ENCODE data around the gene UQCRC1. TPM values are rescaled to one million over a fixed set of nuclear protein-coding genes. Genes with fewer than 3 reads are reported as not detected.
A peak's percentile ranks its signal among the peaks of the same experiment; 100 is the strongest.

The UQCRC1 gene
- total RNA-seq, 1 donor from 2014 or later, result 190 TPM

DNA sequence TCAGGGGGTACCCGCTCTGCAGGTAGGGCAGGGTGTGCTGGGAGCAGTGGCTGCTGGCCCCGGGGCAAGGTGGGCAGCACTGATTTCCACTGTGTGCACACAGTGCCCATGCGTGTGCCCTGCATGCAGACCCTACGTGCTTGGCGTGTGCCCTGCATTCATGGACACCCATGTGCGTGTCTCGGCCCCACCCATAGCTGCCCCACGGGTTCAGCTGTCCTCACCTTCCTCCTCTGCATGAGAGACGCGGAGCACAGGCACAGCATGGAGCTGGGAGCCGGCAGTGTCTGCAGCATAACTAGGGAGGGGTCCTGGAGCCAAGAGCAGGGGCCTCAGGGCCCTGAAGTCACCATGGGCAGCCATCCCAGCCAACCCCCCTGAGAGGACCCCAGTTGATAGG lies 44.3 kb downstream of the UQCRC1 start:
- H3K36me3 ChIP-seq (ENCODE audit: insufficient read depth, low read length), result no peaks in the 10 kb centered on the region
- H3K27me3 ChIP-seq (ENCODE audit: insufficient read depth, low read length), result no peaks in the 10 kb centered on the region
- peaks cover 62% of the 10 kb centered on the region for H3K4me1 ChIP-seq (ENCODE audit: insufficient read depth, low read length)
- no peak overlapping the region for H2AFZ ChIP-seq (ENCODE audit: low read depth, low read length)
- Mint-ChIP-seq H3K4me1 (ENCODE audit: low read depth, unreplicated experiment) (peaks cover 27% of the 10 kb centered on the region), H3K9me3 (ENCODE audit: unreplicated experiment) (no peaks in the 10 kb centered on the region), H3K27ac (ENCODE audit: unreplicated experiment) (no peak overlapping the region), H3K27me3 (ENCODE audit: low read depth, unreplicated experiment) (no peaks in the 10 kb centered on the region), H3K4me3 (ENCODE audit: unreplicated experiment) (no peak overlapping the region), H3K36me3 (ENCODE audit: low read depth, unreplicated experiment) (peaks cover 17% of the 10 kb centered on the region)
- H3K9me3 ChIP-seq (ENCODE audit: insufficient read depth, low read depth, low read length), result no peaks in the 10 kb centered on the region
- H3K4me2 ChIP-seq (ENCODE audit: low read length), result no peak overlapping the region
- no peak for TF ChIP-seq EZH2 (IDR thresholded peaks at IDR 0.05; ENCODE audit: insufficient read depth, low read length)
- no peak for TF ChIP-seq CTCF (IDR thresholded peaks at IDR 0.05; ENCODE audit: insufficient read depth, low read depth, low read length)
- no peak overlapping the region for H3K4me3 ChIP-seq (ENCODE audit: insufficient read depth, low read depth, low read length)
- H3K9ac ChIP-seq (ENCODE audit: low read length), result no peak overlapping the region
- FAIRE-seq (no peak), DNase-seq (ENCODE audit: low read depth) (no peak)
- H4K20me1 ChIP-seq (ENCODE audit: insufficient read depth, low read length), result peaks cover 3% of the 10 kb centered on the region
- H3K27ac ChIP-seq (ENCODE audit: low read depth, low read length), result peak overlapping the region; percentile 1
- H3K79me2 ChIP-seq (ENCODE audit: insufficient read depth, low read length), result no peaks in the 10 kb centered on the region

DNA sequence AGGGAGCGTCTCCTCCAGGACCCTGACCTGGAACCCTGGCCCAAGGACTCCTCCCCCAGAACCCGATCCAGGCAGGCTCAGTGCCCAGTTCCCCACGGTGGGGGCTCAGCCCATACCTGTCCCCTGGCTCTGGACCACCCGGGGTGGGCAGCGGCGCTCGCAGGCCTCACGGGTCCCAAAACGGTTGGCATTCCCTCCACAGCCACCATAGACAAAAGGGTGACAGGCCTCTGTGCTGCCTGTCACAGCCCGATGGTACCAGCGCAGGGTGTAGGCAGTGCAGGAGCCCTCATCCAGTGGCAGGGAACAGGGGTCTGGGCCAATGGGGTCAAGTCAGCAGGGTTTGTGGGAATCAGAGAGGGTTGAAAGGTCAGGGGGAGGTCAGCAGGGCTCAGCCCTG lies 44.8 kb downstream of the UQCRC1 start:
- H3K9ac ChIP-seq (ENCODE audit: low read length), result peak overlapping the region; percentile 59
- TF ChIP-seq CTCF (IDR thresholded peaks at IDR 0.05; ENCODE audit: insufficient read depth, low read depth, low read length) (no peak), EZH2 (IDR thresholded peaks at IDR 0.05; ENCODE audit: insufficient read depth, low read length) (no peak)
- no peaks in the 10 kb centered on the region for H3K79me2 ChIP-seq (ENCODE audit: insufficient read depth, low read length)
- H3K9me3 ChIP-seq (ENCODE audit: insufficient read depth, low read depth, low read length), result no peaks in the 10 kb centered on the region
- no peak overlapping the region for H3K4me3 Mint-ChIP-seq (ENCODE audit: unreplicated experiment)
- peak overlapping the region; percentile 51 for H3K4me2 ChIP-seq (ENCODE audit: low read length)
- H3K27ac ChIP-seq (ENCODE audit: low read depth, low read length), result peak overlapping the region; percentile 76
- FAIRE-seq, result no peak
- H2AFZ ChIP-seq (ENCODE audit: low read depth, low read length), result no peak overlapping the region
- peaks cover 15% of the 10 kb centered on the region for H3K36me3 Mint-ChIP-seq (ENCODE audit: low read depth, unreplicated experiment)
- H3K4me1 ChIP-seq (ENCODE audit: insufficient read depth, low read length), result peaks cover 67% of the 10 kb centered on the region
- H3K27me3 ChIP-seq (ENCODE audit: insufficient read depth, low read length), result no peaks in the 10 kb centered on the region
- no peak for DNase-seq (ENCODE audit: low read depth)
- no peaks in the 10 kb centered on the region for H3K9me3 Mint-ChIP-seq (ENCODE audit: unreplicated experiment)
- H3K27ac Mint-ChIP-seq (ENCODE audit: unreplicated experiment), result no peak overlapping the region
- H3K4me3 ChIP-seq (ENCODE audit: insufficient read depth, low read depth, low read length), result no peak overlapping the region
- H3K36me3 ChIP-seq (ENCODE audit: insufficient read depth, low read length), result no peaks in the 10 kb centered on the region
- peaks cover 32% of the 10 kb centered on the region for H3K4me1 Mint-ChIP-seq (ENCODE audit: low read depth, unreplicated experiment)
- no peaks in the 10 kb centered on the region for H3K27me3 Mint-ChIP-seq (ENCODE audit: low read depth, unreplicated experiment)
- H4K20me1 ChIP-seq (ENCODE audit: insufficient read depth, low read length), result peaks cover 8% of the 10 kb centered on the region

DNA sequence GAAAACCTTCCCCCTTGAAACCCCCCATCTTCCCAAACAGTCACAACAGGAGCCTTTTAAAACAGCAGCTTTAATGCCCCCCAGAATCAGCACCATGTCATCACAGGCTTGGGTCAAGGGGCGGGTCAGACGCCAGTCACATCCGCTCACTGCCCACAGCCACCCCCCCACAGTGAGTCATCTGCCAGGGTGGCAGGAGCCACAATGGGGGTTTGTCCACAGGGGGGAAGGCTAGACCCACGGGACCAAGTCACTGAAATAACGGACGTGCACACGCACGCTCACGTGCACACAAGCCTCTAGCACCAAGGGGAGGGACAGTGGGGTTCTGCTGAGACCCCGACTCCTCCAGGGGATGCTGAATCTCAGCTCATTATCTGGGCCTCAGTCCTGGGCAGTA lies 45.4 kb downstream of the UQCRC1 start:
- peak; percentile 57 for DNase-seq (ENCODE audit: low read depth)
- H3K36me3 Mint-ChIP-seq (ENCODE audit: low read depth, unreplicated experiment), result peaks cover 15% of the 10 kb centered on the region
- Histone ChIP-seq H3K27ac (ENCODE audit: low read depth, low read length) (peak overlapping the region; percentile 76), H3K79me2 (ENCODE audit: insufficient read depth, low read length) (peaks cover 6% of the 10 kb centered on the region), H3K4me2 (ENCODE audit: low read length) (peak overlapping the region; percentile 51), H3K36me3 (ENCODE audit: insufficient read depth, low read length) (no peaks in the 10 kb centered on the region), H3K9me3 (ENCODE audit: insufficient read depth, low read depth, low read length) (no peaks in the 10 kb centered on the region), H3K4me3 (ENCODE audit: insufficient read depth, low read depth, low read length) (no peak overlapping the region), H2AFZ (ENCODE audit: low read depth, low read length) (peak overlapping the region; percentile 51), H4K20me1 (ENCODE audit: insufficient read depth, low read length) (peaks cover 9% of the 10 kb centered on the region), H3K9ac (ENCODE audit: low read length) (peak overlapping the region; percentile 59), H3K27me3 (ENCODE audit: insufficient read depth, low read length) (no peaks in the 10 kb centered on the region), H3K4me1 (ENCODE audit: insufficient read depth, low read length) (peaks cover 71% of the 10 kb centered on the region)
- TF ChIP-seq EZH2 (IDR thresholded peaks at IDR 0.05; ENCODE audit: insufficient read depth, low read length), result no peak
- TF ChIP-seq CTCF (IDR thresholded peaks at IDR 0.05; ENCODE audit: insufficient read depth, low read depth, low read length), result no peak
- H3K27ac Mint-ChIP-seq (ENCODE audit: unreplicated experiment), result peak overlapping the region; percentile 87
- peaks cover 35% of the 10 kb centered on the region for H3K4me1 Mint-ChIP-seq (ENCODE audit: low read depth, unreplicated experiment)
- no peaks in the 10 kb centered on the region for H3K27me3 Mint-ChIP-seq (ENCODE audit: low read depth, unreplicated experiment)
- no peaks in the 10 kb centered on the region for H3K9me3 Mint-ChIP-seq (ENCODE audit: unreplicated experiment)
- no peak overlapping the region for H3K4me3 Mint-ChIP-seq (ENCODE audit: unreplicated experiment)
- FAIRE-seq, result peak; percentile 87

Data from astrocyte (in vitro differentiated cells and primary cell).